ENCODE data around the gene CELSR1.
"Not testable (repeated sequence)": the region's sequence is repeated elsewhere in the genome, so short reads cannot be mapped to it uniquely, and the experiment has no call there.

The CELSR1 gene

GRCh38 chr22:46406791-46407190 is 130.6 kb downstream of the CELSR1 start:
- no peak for FAIRE-seq
- no peak for DNase-seq (ENCODE audit: insufficient read length, low spot score)
- TF ChIP-seq CTCF (IDR thresholded peaks at IDR 0.05; ENCODE audit: insufficient read depth, missing control alignments): no peak

DNA sequence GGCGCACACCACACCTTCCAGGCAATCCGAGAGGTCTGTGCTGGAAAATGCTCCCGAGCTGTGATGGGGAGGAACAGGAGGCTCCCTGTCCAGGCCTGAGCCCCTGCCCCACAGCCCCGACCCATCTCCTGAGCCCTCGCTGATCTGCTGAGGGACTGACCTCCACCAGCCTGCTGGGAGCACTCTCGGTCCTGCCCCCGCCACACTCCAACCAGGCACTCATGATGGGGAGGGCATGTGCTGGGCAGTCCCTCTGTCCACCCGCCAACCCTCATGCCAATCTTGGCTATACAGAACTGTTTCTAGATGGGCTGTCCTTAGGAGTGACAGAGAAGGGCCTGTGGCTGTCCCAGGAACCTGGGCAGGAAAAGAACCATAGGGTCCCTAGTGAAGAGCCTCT is 131.1 kb downstream of the CELSR1 start:
- FAIRE-seq (no peak), DNase-seq (ENCODE audit: insufficient read length, low spot score) (no peak)
- no peak for TF ChIP-seq CTCF (IDR thresholded peaks at IDR 0.05; ENCODE audit: insufficient read depth, missing control alignments)

DNA sequence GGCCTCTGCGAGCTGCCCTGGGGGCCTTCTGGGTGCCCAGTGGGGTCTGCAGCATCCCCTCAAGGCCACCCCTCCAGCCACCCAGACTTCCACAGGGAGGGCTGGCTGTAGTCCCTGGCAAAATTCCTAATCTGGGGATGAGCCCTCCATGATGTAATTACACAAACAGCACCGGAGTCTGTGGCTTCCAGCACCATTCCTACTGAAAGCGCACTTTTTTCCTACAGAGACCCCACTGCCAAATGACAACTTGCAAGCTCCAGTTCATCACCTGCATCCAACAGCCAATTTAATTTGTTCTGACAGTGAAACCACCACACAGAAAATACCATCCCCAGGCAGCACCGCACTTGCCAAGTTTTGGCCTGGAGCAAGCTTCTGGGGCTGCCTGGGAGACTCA is 131.5 kb downstream of the CELSR1 start:
- no peak for DNase-seq (ENCODE audit: insufficient read length, low spot score)
- FAIRE-seq: no peak
- no peak for TF ChIP-seq CTCF (IDR thresholded peaks at IDR 0.05; ENCODE audit: insufficient read depth, missing control alignments)

DNA sequence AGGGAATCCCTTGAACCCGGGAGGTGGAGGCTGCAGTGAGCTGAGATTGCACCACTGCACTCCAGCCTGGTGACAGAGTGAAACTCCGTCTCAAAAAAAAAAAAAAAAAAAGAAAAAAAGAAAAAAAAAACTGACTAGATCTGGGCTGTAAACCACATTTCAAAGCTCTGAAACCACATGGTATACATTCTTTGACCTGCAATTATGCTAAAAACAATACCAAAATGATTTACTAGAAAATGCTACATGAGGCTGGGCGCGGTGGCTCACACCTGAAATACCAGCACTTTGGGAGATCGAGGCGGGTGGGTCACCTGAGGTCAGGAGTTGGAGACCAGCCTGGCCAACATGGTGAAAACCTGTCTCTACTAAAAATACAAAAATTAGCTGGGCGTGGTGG is 133.5 kb downstream of the CELSR1 start:
- not testable (repeated sequence) for DNase-seq (ENCODE audit: insufficient read length, low spot score); FAIRE-seq

GRCh38 chr22:46402505-46402904 is 134.9 kb downstream of the CELSR1 start:
- no peak for TF ChIP-seq CTCF (IDR thresholded peaks at IDR 0.05; ENCODE audit: insufficient read depth, missing control alignments)
- FAIRE-seq (no peak), DNase-seq (ENCODE audit: insufficient read length, low spot score) (no peak)

- FAIRE-seq: no peak
Measured at GRCh38 chr22:46401370-46401769, 136.1 kb downstream of the CELSR1 start.

GRCh38 chr22:46399251-46400024 is 138.0 kb downstream of the CELSR1 start:
- no peak for DNase-seq (ENCODE audit: insufficient read length, low spot score)
- TF ChIP-seq CTCF (IDR thresholded peaks at IDR 0.05; ENCODE audit: insufficient read depth, missing control alignments): no peak
- no peak for FAIRE-seq

More at GRCh38 chr22:46401370-46401769, 136.1 kb downstream of the CELSR1 start:
- no peak for TF ChIP-seq CTCF (IDR thresholded peaks at IDR 0.05; ENCODE audit: insufficient read depth, missing control alignments)
- DNase-seq (ENCODE audit: insufficient read length, low spot score): no peak
